ENCODE data around the gene TUB.

Gene TUB

GRCh38 chr11:8067929-8068575 is 13.0 kb upstream of the TUB start:
- DNase-seq (ENCODE audit: low read depth in 3 of 3), result no peak

- DNase-seq (ENCODE audit: low read depth in 3 of 3), result no peak
Measured at GRCh38 chr11:8068605-8069221, 12.3 kb upstream of the TUB start.

- DNase-seq (ENCODE audit: low read depth in 3 of 3), result no peak
Measured at GRCh38 chr11:8069771-8070170, 11.2 kb upstream of the TUB start.

- no peak for DNase-seq (ENCODE audit: low read depth in 3 of 3)
Measured at GRCh38 chr11:8070417-8071115, 10.4 kb upstream of the TUB start.

GRCh38 chr11:8071616-8072581 is 9.1 kb upstream of the TUB start:
- no peak for DNase-seq (ENCODE audit: low read depth in 3 of 3)

GRCh38 chr11:8075119-8075726 is 5.8 kb upstream of the TUB start:
- no peak for DNase-seq (ENCODE audit: low read depth in 3 of 3)

GRCh38 chr11:8079111-8079675 is 1.8 kb upstream of the TUB start:
- DNase-seq (ENCODE audit: low read depth in 3 of 3), result no peak

GRCh38 chr11:8080069-8080670 is 841 bp upstream of the TUB start:
- no peak for DNase-seq (ENCODE audit: low read depth in 3 of 3)

GRCh38 chr11:8081591-8082250 is 710 bp downstream of the TUB start:
- no peak for DNase-seq (ENCODE audit: low read depth in 3 of 3)

GRCh38 chr11:8082391-8083087 is 1.5 kb downstream of the TUB start:
- no peak for DNase-seq (ENCODE audit: low read depth in 3 of 3)

- no peak for DNase-seq (ENCODE audit: low read depth in 3 of 3)
Measured at GRCh38 chr11:8083088-8083395, 2.0 kb downstream of the TUB start.

- no peak for DNase-seq (ENCODE audit: low read depth in 3 of 3)
Measured at GRCh38 chr11:8083871-8084281, 2.9 kb downstream of the TUB start.

- no peak for DNase-seq (ENCODE audit: low read depth in 3 of 3)
Measured at GRCh38 chr11:8084352-8084751, 3.3 kb downstream of the TUB start.

GRCh38 chr11:8085011-8085645 is 4.1 kb downstream of the TUB start:
- no peak for DNase-seq (ENCODE audit: low read depth in 3 of 3)

GRCh38 chr11:8086001-8086479 is 5.0 kb downstream of the TUB start:
- DNase-seq (ENCODE audit: low read depth in 3 of 3), result no peak

GRCh38 chr11:8086571-8086970 is 5.6 kb downstream of the TUB start:
- DNase-seq (ENCODE audit: low read depth in 3 of 3), result no peak

- no peak for DNase-seq (ENCODE audit: low read depth in 3 of 3)
Measured at GRCh38 chr11:8087185-8087584, 6.2 kb downstream of the TUB start.

- DNase-seq (ENCODE audit: low read depth in 3 of 3), result no peak
Measured at GRCh38 chr11:8087756-8088155, 6.7 kb downstream of the TUB start.
